ENCODE data around the gene MMP19. TPM values are rescaled to one million over a fixed set of nuclear protein-coding genes. Genes with fewer than 3 reads are reported as not detected.

Gene MMP19
- total RNA-seq, 1 donor from 2014 or later = 15.1 TPM

DNA sequence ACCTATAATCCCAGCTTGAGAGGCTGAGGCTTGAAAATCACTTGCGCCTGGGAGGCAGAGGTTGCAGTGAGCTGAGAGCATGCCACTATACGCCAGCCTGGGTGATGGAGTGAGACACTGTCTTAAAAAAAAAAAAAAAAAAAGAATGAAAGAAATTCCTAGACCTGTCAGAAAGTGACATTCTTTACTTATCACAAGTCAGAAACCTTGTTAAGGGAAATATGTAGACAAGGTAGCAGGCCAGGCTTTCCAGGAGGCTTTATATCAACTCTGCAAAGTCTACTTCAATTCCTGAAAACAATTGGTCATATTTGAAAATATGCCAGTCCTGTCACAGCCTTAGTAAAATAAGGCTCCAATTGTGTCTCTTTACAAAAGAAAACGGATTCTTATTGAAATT lies 19.1 kb upstream of the MMP19 start:
- H3K36me3 Mint-ChIP-seq (ENCODE audit: unreplicated experiment) = no peaks in the 10 kb centered on the region
- no peak overlapping the region for H3K27ac Mint-ChIP-seq (ENCODE audit: unreplicated experiment)
- H3K4me3 Mint-ChIP-seq (ENCODE audit: unreplicated experiment) = no peak overlapping the region
- peaks cover 4% of the 10 kb centered on the region for H3K9me3 Mint-ChIP-seq (ENCODE audit: unreplicated experiment)
- TF ChIP-seq CTCF (IDR thresholded peaks at IDR 0.05) = no peak
- no peaks in the 10 kb centered on the region for H3K4me1 Mint-ChIP-seq (ENCODE audit: unreplicated experiment)
- H3K27me3 Mint-ChIP-seq (ENCODE audit: unreplicated experiment) = no peaks in the 10 kb centered on the region
- no peak for DNase-seq (ENCODE audit: extremely low spot score, unreplicated experiment)

DNA sequence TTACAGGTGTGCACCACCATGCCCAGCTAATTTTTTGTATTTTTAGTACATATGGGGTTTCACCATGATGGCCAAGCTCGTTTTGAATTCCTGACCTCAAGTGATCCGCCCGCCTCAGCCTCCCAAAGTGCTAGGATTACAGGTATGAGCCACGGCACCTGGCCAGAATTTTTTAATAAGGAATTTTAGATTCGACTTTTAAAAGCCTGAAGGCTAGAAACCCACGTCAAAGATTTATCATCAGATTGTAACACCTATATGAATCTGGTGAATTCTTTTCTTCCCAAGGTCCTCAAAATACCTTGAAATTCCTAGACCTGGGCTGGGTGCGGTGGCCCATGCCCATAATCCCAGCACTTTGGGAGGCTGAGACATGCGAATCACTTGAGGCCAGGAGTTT lies 18.7 kb upstream of the MMP19 start:
- Mint-ChIP-seq H3K9me3 (ENCODE audit: unreplicated experiment) (peaks cover 4% of the 10 kb centered on the region), H3K4me3 (ENCODE audit: unreplicated experiment) (no peak overlapping the region), H3K27me3 (ENCODE audit: unreplicated experiment) (no peaks in the 10 kb centered on the region), H3K4me1 (ENCODE audit: unreplicated experiment) (no peaks in the 10 kb centered on the region), H3K27ac (ENCODE audit: unreplicated experiment) (no peak overlapping the region), H3K36me3 (ENCODE audit: unreplicated experiment) (no peaks in the 10 kb centered on the region)
- no peak for DNase-seq (ENCODE audit: extremely low spot score, unreplicated experiment)
- no peak for TF ChIP-seq CTCF (IDR thresholded peaks at IDR 0.05)

- Mint-ChIP-seq H3K27me3 (ENCODE audit: unreplicated experiment) (no peaks in the 10 kb centered on the region), H3K9me3 (ENCODE audit: unreplicated experiment) (no peaks in the 10 kb centered on the region), H3K4me1 (ENCODE audit: unreplicated experiment) (peaks cover 9% of the 10 kb centered on the region), H3K27ac (ENCODE audit: unreplicated experiment) (no peak overlapping the region), H3K36me3 (ENCODE audit: unreplicated experiment) (no peaks in the 10 kb centered on the region), H3K4me3 (ENCODE audit: unreplicated experiment) (no peak overlapping the region)
- TF ChIP-seq CTCF (IDR thresholded peaks at IDR 0.05) = no peak
- no peak for DNase-seq (ENCODE audit: extremely low spot score, unreplicated experiment)
Observed at GRCh38 chr12:55852740-55853139, 10.0 kb upstream of the MMP19 start.

DNA sequence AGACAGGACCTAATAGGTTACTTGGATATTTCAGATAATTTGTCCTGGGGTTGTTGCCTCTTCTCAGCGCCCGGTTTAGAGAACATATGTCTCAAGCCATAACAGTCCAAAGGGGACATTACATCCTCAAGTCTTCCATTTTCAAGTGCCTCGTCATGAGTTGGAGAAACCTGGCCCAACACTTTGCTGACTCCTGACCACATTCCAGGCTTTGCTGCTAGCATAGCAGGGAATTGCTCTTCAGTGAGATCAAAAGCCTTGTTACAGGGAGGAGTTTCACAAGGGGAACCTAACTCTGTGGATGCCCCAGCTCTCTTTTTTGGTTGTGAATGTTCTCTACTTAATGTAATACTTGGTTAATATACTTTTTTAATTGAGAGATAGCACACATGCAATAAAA lies 8.2 kb upstream of the MMP19 start:
- Mint-ChIP-seq H3K9me3 (ENCODE audit: unreplicated experiment) (no peaks in the 10 kb centered on the region), H3K36me3 (ENCODE audit: unreplicated experiment) (no peaks in the 10 kb centered on the region), H3K27me3 (ENCODE audit: unreplicated experiment) (no peaks in the 10 kb centered on the region), H3K27ac (ENCODE audit: unreplicated experiment) (no peak overlapping the region), H3K4me1 (ENCODE audit: unreplicated experiment) (peaks cover 26% of the 10 kb centered on the region), H3K4me3 (ENCODE audit: unreplicated experiment) (no peak overlapping the region)
- TF ChIP-seq CTCF (IDR thresholded peaks at IDR 0.05) = no peak
- DNase-seq (ENCODE audit: extremely low spot score, unreplicated experiment) = no peak

GRCh38 chr12:55850401-55850800 lies 7.7 kb upstream of the MMP19 start:
- TF ChIP-seq CTCF (IDR thresholded peaks at IDR 0.05) = no peak
- Mint-ChIP-seq H3K9me3 (ENCODE audit: unreplicated experiment) (no peaks in the 10 kb centered on the region), H3K27ac (ENCODE audit: unreplicated experiment) (no peak overlapping the region), H3K4me1 (ENCODE audit: unreplicated experiment) (peaks cover 31% of the 10 kb centered on the region), H3K27me3 (ENCODE audit: unreplicated experiment) (no peaks in the 10 kb centered on the region), H3K4me3 (ENCODE audit: unreplicated experiment) (no peak overlapping the region), H3K36me3 (ENCODE audit: unreplicated experiment) (no peaks in the 10 kb centered on the region)
- DNase-seq (ENCODE audit: extremely low spot score, unreplicated experiment) = no peak

Data from osteocyte (in vitro differentiated cells).